NCI-H1417 (cell line): ENCODE data around the gene B3GALT4.
"Not testable (repeated sequence)": the region's sequence is repeated elsewhere in the genome, so short reads cannot be mapped to it uniquely, and the experiment has no call there.

Source experiments
- DNase-seq, 3 experiments: peaks; one replicate each; lab custom pipeline; 2025; lab: John Stamatoyannopoulos, UW

The B3GALT4 gene

GRCh38 chr6:33272275-33273128 lies 4.4 kb upstream of the B3GALT4 start:
- no peak for DNase-seq

GRCh38 chr6:33273129-33273923 lies 3.6 kb upstream of the B3GALT4 start:
- DNase-seq, result no peak

GRCh38 chr6:33273924-33274902 lies 2.7 kb upstream of the B3GALT4 start:
- no peak for DNase-seq

- DNase-seq, result peak in 1 of 3 experiments; percentile 36
These were observed 935 bp upstream of the B3GALT4 start for GRCh38 chr6:33275795-33276580.

GRCh38 chr6:33276581-33276863 lies 401 bp upstream of the B3GALT4 start:
- no peak for DNase-seq

GRCh38 chr6:33277663-33278391 lies 904 bp downstream of the B3GALT4 start:
- peak in 1 of 3 experiments; percentile 22 for DNase-seq

GRCh38 chr6:33278392-33278741 lies 1.4 kb downstream of the B3GALT4 start:
- no peak for DNase-seq

GRCh38 chr6:33278810-33279209 lies 1.9 kb downstream of the B3GALT4 start:
- no peak for DNase-seq

GRCh38 chr6:33279257-33279695 lies 2.4 kb downstream of the B3GALT4 start:
- DNase-seq, result no peak

- DNase-seq, result peak; percentile 11 to 27 (median 16)
These were observed 3.1 kb downstream of the B3GALT4 start for GRCh38 chr6:33279971-33280511.

- no peak for DNase-seq
These were observed 3.6 kb downstream of the B3GALT4 start for GRCh38 chr6:33280539-33280938.

GRCh38 chr6:33285214-33285613 lies 8.3 kb downstream of the B3GALT4 start:
- DNase-seq, result not testable (repeated sequence)

- DNase-seq, result no peak
These were observed 10.3 kb downstream of the B3GALT4 start for GRCh38 chr6:33286946-33287914.

- DNase-seq, result no peak
These were observed 11.4 kb downstream of the B3GALT4 start for GRCh38 chr6:33288141-33288920.

- peak; percentile 83 to 96 (median 93) for DNase-seq
These were observed 12.2 kb downstream of the B3GALT4 start, which contains the start of the genes PFDN6 and WDR46 for GRCh38 chr6:33288921-33289783. Gene PFDN6 (plus strand): TSS chr6:33289601. CDS start chr6:33289857, 256 bp downstream. Gene WDR46 (minus strand): TSS chr6:33289239. CDS start chr6:33289170, 69 bp downstream.

- no peak for DNase-seq
These were observed 12.9 kb downstream of the B3GALT4 start for GRCh38 chr6:33289784-33290315.

- DNase-seq, result no peak
These were observed 13.5 kb downstream of the B3GALT4 start for GRCh38 chr6:33290459-33290858.
